Nephron (organoid): Measurements from ENCODE around the gene MSX1.

ENCODE experiments used
- H3K27ac Mint-ChIP-seq, 3 experiments: 2 replicates each; pipeline ENCODE4 v1.8.0; 2020; ENCODE audit warnings: mixed read lengths in 3 of 3, mild to moderate bottlenecking in 2 of 3, moderate library complexity in 1 of 3
- H3K27me3 Mint-ChIP-seq: 2 replicates; pipeline ENCODE4 v1.8.0; 2021; ENCODE audit warnings: low read depth, mild to moderate bottlenecking, moderate library complexity, mixed read lengths
- H3K36me3 Mint-ChIP-seq: 2 replicates; pipeline ENCODE4 v1.8.0; 2020; ENCODE audit warnings: low read depth, mixed read lengths
- H3K4me1 Mint-ChIP-seq: 2 replicates; pipeline ENCODE4 v1.8.0; 2020; ENCODE audit warnings: mixed read lengths
- H3K4me3 Mint-ChIP-seq, 3 experiments: 2 replicates each; pipeline ENCODE4 v1.8.0; 2020; ENCODE audit warnings: mild to moderate bottlenecking in 3 of 3, mixed read lengths in 3 of 3, moderate library complexity in 2 of 3
- H3K9me3 Mint-ChIP-seq: 2 replicates; pipeline ENCODE4 v1.8.0; 2020; ENCODE audit warnings: mixed read lengths
- CTCF ChIP-seq, 3 experiments: fragments of 200-600 bp; sonication (generic); IDR thresholded peaks; one replicate each; pipeline ENCODE4 v1.5.0; 2021; ENCODE audit warnings: antibody characterized with exemption in 3 of 3; ENCODE audit not compliant: unreplicated experiment in 3 of 3

Gene MSX1

GRCh38 chr4:4842476-4843441 lies 16.7 kb upstream of the MSX1 start:
- no peak overlapping the region for H3K27ac Mint-ChIP-seq
- no peak for TF ChIP-seq CTCF (IDR thresholded peaks at IDR 0.05; ENCODE audit: unreplicated experiment in 3 of 3)
- peaks cover 8% of the 10 kb centered on the region for H3K4me1 Mint-ChIP-seq
- no peak overlapping the region for H3K4me3 Mint-ChIP-seq
- H3K9me3 Mint-ChIP-seq: no peaks in the 10 kb centered on the region
- H3K27me3 Mint-ChIP-seq: peaks cover 70% of the 10 kb centered on the region
- no peaks in the 10 kb centered on the region for H3K36me3 Mint-ChIP-seq

GRCh38 chr4:4843635-4844291 lies 15.7 kb upstream of the MSX1 start:
- Mint-ChIP-seq H3K27me3 (peaks cover 73% of the 10 kb centered on the region), H3K4me3 (no peak overlapping the region), H3K4me1 (peaks cover under 1% of the 10 kb centered on the region), H3K9me3 (no peaks in the 10 kb centered on the region), H3K36me3 (no peaks in the 10 kb centered on the region), H3K27ac (no peak overlapping the region)
- no peak for TF ChIP-seq CTCF (IDR thresholded peaks at IDR 0.05; ENCODE audit: unreplicated experiment in 3 of 3)

- H3K27ac Mint-ChIP-seq: no peak overlapping the region
- H3K27me3 Mint-ChIP-seq: peaks cover 77% of the 10 kb centered on the region
- no peaks in the 10 kb centered on the region for H3K4me1 Mint-ChIP-seq
- H3K9me3 Mint-ChIP-seq: no peaks in the 10 kb centered on the region
- TF ChIP-seq CTCF (IDR thresholded peaks at IDR 0.05; ENCODE audit: unreplicated experiment in 3 of 3): no peak
- no peaks in the 10 kb centered on the region for H3K36me3 Mint-ChIP-seq
- H3K4me3 Mint-ChIP-seq: no peak overlapping the region
Observed at GRCh38 chr4:4845027-4845426, 14.4 kb upstream of the MSX1 start.

GRCh38 chr4:4847011-4847410 lies 12.5 kb upstream of the MSX1 start:
- H3K36me3 Mint-ChIP-seq: no peaks in the 10 kb centered on the region
- no peak overlapping the region for H3K4me3 Mint-ChIP-seq
- H3K27ac Mint-ChIP-seq: no peak overlapping the region
- peaks cover 89% of the 10 kb centered on the region for H3K27me3 Mint-ChIP-seq
- no peak for TF ChIP-seq CTCF (IDR thresholded peaks at IDR 0.05; ENCODE audit: unreplicated experiment in 3 of 3)
- no peaks in the 10 kb centered on the region for H3K4me1 Mint-ChIP-seq
- no peaks in the 10 kb centered on the region for H3K9me3 Mint-ChIP-seq

- Mint-ChIP-seq H3K27me3 (peaks cover 89% of the 10 kb centered on the region), H3K4me1 (peaks cover 9% of the 10 kb centered on the region), H3K4me3 (no peak overlapping the region), H3K36me3 (no peaks in the 10 kb centered on the region), H3K27ac (no peak overlapping the region), H3K9me3 (no peaks in the 10 kb centered on the region)
- TF ChIP-seq CTCF (IDR thresholded peaks at IDR 0.05; ENCODE audit: unreplicated experiment in 3 of 3): no peak
Observed at GRCh38 chr4:4848540-4848939, 10.9 kb upstream of the MSX1 start.
